GM18508 (cell line): ENCODE data around the gene MAP4K5.
"Not testable (repeated sequence)": the region's sequence is repeated elsewhere in the genome, so short reads cannot be mapped to it uniquely, and the experiment has no call there.

Experiments
- ATAC-seq: cut with Tn5 transposase; IDR thresholded peaks from one replicate; pipeline ENCODE4 v1.9.1; 2021; ENCODE audit warnings: moderate number of reproducible peaks; ENCODE audit not compliant: insufficient read depth, unreplicated experiment

MAP4K5 gene

DNA sequence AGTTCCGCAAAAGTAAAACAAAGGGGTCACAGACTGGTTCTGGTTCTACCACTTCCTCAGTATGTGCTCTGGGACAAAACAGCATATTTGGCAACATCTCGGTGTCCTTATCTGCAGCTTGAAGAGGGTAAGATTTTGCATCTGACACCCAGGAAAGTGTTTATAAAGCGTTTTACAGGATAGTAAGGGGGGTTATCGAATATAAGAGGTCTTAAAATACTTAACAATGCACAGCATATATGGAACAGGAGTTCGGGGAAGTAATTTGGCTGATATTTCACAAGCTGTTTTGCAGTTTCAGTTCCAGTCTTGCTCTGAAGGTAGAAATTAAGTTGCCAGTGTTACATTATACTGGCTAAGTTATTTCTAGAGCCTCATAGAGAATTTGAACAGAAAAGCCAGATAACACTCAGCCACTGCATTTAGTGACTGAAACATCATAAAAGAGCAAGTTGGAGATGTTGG, 904 bp upstream of the MAP4K5 start:
- peak; percentile 22 for ATAC-seq

DNA sequence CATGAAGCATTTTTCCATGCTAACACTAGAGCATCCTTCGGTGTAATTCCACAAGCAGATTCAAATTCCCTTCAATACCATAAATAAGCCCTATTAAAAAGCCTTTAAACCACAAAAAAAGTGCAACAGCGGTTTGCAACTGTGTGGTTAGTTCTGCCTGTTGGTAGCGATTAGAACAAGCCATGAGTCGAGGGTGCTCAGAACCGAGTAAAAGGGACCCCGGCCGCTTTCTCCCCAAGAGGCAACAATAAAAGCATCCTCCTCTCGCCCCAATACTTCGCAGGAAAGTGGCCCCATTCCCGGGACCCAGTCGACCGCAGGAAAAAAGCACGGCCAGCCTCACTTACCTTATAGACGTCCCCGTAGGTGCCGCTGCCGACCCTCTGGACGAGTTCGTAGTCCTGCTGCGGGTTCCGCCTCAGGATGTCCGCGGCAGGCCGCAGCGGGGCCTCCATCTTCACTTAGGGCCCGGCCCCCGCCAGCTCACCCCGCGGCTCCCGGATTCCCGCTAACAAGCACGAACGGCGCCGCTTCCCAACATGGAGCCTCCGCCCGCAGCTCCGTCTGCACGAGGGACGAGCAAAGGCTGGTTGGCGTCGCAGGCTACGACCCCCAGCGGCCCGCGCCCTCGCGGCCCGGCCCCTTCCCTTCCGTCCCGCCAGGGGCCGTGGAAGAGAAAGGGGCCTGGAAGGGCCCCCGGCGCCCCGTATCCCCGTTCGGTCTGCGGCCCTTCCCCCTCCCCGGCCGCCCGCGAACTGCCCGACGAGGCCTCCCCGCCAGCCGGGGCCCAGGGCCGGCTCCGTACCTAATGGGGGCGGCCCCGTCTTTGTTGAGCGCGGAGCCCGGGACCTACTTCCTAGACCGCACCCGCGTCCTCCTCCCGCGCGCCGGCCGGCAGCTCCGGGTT, 521 bp downstream of the MAP4K5 start:
- ATAC-seq, result peak; percentile 19

DNA sequence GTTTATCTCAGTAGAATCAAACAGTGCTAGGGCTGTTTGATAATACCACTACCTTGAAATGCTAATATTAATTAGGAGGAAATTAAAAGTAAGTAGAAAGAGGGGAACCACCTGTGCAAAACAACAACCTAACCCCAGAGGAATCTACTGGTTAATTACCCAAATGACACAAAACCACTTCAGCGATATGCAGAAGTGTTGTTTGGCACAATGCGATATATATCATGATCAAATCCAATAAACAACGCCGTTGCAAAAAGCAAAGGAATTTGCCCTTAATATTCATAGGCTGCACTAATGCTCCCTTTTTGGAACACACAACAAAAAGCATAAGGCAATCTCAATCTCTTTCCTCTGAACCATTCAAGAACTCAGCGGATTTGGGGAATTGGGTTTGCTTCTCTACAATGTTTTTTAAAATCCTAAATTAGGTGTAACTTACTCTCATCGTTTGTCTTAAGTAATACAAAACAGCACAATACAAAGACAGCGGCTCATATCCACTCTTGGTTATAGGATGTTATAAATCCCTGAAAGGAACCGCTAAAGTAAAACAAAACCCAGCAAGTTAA, 1.5 kb downstream of the MAP4K5 start:
- no peak for ATAC-seq

DNA sequence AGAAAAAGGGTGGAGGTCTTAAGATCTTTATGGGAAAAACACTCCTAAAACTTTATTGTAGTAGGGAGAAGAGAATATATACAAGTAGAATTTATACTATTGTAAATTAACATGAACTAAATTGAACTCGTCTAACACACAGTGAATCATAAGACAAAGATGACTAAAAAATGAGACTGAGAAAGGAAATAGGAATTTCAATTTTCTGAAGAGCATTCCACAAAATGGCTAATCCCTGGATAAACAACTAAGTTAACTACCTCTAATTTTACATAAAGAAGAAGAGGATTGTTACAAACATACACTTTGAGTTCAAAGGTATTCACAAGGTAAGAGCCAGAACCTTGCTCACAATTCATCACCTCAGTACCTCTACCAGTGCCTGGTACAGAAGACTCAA, 2.0 kb downstream of the MAP4K5 start:
- ATAC-seq, result no peak

DNA sequence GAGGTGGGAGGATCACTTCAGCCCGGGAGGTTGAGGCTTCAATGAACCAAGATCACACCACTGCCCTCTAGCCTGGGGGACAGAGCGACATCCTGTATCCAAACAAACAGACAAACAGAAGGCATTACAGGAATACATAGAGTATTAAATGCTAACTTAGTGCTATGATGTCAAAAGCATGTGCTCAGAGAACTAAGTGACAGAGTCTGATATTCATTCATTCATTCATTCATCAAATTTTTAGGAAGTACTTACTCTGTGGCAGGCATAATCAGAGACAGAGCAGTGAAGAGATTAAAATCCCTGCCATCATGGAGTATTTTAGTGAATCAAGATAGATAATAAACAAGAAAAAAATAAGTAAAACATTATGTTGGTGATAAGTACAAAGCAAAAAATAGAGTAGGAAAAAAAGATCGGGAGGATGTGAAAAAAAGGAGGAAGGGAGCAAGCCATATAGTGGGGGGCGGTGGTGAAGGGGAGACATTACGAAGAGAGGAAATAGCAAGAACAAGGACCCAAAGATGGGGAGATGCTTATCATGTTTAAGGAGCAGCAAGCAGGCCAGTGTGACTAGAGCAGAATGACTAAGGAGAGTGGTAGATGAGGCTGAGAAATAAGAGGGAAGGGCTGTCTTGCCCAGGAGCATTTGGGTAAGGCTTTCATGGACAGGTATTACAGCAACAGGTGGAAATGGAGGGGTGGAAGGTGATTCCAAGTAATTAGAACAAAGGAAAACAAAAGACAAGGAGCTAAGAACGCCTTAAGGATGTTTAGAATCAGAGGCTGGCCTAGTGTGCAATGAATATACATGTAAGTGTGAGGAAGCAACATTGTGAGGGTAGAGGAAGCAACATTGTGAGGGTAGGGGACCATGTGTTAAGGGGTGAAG, 2.8 kb downstream of the MAP4K5 start:
- ATAC-seq, result no peak

DNA sequence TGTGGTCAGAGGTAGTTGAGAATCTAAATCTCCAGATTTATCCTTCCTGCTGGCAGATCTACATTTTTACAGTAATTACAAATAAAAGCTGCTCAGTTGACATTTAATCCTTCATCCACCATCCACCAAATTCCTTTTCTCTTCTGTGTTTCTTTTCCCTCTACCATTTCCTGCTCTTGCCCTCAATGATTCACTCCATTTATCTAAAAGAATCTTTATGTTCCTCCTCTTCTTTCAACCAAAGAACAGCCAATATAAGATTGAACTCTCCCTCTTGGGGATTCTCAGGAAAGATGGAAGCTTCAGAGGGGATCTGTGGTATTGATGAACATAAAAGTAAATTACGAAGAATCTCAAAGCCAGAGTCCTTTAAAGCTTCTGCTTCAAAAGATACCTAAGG, 4.4 kb downstream of the MAP4K5 start:
- no peak for ATAC-seq

DNA sequence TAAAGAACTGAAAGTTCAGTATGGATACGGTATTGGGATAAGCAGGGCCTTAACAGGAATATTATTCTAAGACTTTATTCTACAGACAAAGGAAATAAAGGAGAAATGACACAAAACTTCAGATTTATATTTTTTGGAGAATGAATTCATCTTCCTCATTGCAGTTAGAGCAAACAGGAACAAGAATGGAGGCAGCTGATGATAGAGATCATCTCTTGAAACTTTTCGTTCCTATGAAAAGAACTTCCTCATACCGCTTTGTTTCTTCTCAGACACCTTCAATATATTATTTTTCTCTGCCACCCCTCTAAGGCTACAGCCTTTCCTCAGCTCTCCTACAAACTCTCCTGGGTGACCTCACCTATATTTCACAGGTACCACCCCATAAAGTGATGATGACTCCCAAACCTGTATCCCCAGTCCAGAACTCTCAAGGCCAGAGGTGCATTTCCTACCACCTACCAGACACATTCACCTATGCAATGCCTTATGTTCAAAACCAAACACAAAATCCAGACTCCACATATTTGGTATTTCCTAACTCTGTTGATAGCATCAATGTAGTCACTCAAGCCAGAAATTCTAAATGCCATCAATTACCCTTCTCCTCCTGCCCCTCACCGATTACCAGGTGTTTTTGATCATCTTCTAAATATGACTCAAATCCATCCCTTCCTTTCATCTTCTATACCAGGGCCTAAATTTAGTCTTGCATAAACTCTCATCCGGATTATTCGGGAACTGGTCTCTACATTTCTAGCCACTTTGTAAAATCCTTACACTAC, 7.4 kb downstream of the MAP4K5 start:
- ATAC-seq, result no peak

DNA sequence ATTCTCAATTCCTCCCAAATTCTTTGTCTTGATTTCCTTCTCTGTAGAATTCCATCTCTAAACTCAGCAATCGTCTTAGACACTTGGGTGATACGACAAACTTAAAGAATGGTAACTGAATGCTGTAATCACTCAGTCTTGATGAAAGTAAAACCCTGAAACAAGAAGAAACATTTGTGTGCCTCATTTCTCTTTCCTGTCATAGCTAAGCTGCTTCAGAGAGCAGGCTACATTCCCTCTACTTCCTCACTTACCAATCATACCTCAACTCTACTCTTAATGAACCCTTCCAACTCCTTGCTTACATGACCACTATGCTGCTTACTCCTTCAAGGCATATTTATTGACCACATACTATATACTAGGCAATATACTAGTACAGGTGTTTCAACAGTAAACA, 8.3 kb downstream of the MAP4K5 start:
- no peak for ATAC-seq

DNA sequence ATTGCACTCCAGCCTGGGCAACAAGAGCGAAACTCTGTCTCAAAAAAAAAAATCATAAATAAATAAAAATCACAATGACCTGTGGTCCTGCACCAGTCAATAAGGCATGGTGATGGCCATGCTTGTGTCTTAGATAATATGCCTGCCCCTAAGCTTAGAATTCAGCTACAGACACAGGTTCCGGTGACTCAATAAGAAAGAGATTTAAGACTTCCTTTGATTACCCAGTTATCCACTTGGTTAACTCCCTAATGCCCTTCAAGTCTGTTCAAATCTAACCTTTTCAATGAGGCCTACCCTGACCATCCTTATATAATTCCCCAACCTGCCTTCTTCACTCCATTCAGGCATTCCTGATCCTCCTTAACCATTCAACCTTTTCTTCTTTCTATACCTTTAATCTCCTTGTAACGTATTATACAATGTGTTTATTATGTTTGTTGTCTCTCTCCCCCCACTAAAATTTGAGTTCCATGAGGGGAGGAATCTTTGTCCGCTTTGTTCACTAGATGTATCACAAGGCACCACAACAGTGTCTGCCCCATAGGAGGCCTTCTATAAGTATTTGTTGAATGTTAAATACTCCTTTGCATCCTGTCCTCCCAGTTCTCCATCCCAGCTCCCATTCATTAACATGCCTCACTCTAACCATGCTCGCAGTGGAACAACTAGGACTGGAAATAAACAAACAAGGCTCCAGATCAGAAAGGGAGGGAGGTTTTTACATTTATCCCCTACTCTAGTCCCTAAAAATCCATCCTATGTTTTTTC, 8.9 kb downstream of the MAP4K5 start:
- ATAC-seq, result no peak

DNA sequence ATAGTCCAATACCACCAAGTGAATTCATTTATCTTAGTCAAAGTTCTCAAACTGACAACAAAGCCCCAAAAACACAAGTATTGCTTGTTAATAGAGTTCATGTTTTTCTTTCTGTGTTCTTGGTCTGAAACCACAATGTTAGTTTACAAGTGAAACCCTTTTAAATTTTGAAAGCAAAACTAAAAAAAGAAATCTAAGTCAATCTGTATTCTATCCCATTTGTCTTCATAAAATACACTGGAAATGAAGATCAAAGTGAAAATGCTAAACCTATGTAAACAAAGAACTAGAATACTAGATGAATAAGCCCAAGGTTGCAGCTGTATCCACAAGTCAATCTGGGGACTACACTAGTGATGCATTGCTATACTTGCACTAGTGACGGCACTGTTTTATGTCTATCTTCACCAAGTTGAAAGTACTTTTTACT, 10.4 kb downstream of the MAP4K5 start:
- peak; percentile 38 for ATAC-seq

DNA sequence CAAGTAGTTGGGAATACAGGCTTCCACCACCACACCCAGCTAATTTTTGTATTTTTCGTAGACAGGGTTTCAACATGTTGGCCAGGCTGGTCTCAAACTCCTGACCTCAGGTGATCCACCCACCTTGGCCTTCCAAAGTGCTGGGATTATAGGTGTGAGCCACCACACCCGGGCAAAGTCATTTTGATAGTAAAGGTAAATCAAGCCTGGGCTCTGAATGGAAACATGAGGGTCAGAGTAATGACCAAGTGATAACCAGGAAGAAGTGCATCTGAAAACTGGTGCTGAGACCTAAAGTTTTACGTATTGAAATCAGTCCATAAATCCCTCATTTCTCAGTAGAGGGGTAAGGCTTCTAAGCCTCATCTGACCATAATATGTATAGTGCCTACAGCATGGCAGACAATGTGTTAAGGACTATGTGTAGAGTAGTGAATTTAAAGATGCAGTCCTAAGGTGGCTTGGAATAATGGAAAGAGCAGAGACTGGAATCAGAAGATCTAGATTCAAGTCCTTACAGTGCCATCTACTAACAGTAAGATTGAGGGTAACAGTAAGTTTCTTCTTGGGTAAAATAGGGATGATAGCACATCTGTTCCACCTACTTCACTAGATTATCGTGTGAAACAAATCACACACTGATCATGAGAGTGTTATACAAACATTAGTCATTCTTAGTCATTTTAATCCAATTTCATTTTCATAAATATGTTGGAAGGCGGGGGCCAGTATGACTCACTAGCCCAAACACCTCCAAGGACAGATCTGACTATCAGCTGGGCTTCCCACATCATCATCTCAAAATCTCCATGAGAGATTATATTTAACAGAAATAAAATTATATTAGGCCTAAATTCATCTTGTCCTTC, 11.2 kb downstream of the MAP4K5 start:
- ATAC-seq, result no peak

DNA sequence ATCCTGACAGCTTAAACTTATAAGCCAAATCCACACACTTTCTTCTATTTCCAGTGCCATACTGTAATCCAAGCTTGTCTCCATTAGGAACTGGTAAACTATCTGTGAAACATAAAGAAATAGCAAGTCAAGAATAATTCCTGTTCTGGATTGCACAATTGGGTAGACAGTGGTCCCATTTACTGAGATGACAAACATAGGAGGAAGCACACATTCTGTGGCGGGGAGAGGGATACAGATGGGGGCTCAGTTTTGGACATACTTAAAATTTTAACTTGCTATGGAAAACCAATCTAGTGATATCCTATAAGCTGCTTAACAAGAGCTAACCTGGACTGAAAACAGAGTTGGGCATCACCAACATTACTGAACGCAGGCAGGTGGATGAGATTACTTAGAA, 16.3 kb downstream of the MAP4K5 start:
- no peak for ATAC-seq

DNA sequence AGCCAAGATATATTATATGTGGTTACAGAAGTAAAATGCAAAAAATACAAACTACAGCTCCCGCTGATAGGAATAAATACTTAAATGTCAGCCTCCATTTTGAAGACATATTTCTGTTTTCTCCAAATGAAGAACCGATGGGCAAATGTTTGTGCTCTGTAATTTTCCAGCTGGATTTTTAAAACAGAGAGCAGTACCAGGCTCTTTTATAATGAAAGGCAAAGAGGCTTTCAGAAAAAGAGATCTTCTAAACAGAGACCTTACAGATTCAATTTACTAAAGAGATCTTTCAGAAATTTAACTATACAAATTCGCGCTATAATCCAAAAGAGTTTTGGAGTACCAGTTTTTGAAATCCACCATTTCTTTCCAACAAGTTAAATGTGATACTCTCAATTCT, 19.9 kb downstream of the MAP4K5 start:
- ATAC-seq, result no peak

DNA sequence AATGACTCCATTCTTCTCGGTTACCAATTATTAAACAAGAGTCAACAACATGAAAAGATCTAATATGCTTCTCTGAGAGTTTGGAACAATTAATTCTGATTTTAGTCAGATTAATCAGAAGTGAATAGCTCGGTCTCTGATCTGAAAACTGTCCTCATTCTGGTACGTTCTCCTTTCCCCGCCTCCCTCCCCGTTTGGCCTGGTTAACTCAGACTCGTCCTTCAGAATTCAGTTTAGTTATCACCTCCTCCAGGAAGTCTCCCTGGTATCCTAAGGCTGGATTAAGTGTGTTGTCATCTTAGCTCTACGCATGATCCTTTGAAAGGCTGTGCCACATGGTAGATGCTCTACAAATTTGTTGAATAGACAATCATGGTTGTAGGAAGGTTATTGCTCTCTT, 22.2 kb downstream of the MAP4K5 start:
- no peak for ATAC-seq

DNA sequence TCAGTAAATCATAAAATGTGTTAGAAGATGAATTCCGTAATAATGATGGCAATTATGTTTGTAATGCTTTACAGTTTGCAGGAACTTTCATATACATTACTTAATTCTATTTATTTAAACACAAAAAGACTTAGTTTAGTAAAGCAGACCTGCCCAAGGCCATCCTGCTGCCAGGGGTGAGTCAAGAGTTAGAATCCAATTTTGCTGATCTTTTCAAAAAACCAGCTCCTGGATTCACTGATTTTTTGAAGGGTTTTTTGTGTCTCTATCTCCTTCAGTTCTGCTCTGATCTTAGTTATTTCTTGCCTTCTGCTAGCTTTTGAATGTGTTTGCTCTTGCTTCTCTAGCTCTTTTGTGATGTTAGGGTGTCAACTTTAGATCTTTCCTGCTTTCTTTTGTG, 25.3 kb downstream of the MAP4K5 start:
- ATAC-seq, result not testable (repeated sequence)

DNA sequence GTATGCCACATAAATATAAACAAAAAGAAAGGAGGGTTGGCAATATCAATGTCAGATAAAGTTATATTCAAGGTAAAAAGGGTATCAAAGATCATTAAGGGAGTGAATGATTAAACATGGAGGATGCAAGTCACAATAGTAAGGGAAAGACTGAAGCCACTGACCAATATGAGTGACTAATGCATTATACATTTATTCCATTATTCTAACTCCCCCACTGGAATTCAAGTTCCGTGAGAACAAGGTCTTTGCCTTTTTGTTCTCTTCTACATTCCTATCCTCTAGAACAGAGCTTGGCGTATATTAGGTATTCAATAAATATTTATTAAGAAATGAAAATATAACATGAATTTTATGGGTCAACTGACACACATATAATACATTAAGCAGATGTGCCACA, 30.7 kb downstream of the MAP4K5 start:
- no peak for ATAC-seq

DNA sequence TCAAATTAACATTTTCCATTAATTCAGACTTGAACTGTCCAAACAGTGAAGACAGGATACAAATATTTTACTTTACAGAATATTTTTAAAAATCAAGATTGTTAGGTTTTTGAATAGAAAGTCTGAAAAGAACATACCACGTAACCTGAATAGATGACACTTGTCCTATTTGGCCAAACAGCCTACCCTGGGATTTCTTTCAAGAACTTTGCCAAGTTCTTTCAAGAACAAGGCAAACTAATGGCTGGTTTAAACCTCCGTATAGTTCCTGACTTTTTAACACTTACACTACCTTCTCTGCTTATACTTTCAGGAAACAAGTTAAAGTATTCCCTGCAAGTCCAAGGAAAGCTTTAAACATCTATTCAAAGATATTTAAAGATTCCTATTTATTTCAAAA, 35.0 kb downstream of the MAP4K5 start:
- no peak for ATAC-seq

DNA sequence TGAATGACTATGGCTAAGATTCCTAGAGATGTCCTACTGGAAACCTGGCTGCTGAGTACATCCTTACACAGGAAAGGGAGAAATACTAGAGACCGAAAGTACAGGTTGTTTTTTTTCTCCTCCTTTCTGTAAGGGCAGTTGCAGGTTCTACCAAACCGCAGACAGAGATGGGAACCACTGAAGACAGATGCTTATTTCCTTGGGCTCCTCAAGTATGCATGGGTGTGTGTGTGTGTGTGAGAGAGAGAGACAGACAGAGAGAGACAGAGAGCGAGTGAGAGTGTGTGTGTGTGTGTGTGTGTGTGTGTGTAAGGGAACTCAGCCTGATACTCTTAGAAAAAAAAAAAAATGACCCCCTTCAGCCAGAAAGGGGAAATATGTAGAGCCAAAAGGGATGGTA, 42.5 kb downstream of the MAP4K5 start:
- no peak for ATAC-seq
